ENCODE data around the gene ANKS1B.
A peak's percentile ranks its signal among the peaks of the same experiment; 100 is the strongest.

ANKS1B gene

DNA sequence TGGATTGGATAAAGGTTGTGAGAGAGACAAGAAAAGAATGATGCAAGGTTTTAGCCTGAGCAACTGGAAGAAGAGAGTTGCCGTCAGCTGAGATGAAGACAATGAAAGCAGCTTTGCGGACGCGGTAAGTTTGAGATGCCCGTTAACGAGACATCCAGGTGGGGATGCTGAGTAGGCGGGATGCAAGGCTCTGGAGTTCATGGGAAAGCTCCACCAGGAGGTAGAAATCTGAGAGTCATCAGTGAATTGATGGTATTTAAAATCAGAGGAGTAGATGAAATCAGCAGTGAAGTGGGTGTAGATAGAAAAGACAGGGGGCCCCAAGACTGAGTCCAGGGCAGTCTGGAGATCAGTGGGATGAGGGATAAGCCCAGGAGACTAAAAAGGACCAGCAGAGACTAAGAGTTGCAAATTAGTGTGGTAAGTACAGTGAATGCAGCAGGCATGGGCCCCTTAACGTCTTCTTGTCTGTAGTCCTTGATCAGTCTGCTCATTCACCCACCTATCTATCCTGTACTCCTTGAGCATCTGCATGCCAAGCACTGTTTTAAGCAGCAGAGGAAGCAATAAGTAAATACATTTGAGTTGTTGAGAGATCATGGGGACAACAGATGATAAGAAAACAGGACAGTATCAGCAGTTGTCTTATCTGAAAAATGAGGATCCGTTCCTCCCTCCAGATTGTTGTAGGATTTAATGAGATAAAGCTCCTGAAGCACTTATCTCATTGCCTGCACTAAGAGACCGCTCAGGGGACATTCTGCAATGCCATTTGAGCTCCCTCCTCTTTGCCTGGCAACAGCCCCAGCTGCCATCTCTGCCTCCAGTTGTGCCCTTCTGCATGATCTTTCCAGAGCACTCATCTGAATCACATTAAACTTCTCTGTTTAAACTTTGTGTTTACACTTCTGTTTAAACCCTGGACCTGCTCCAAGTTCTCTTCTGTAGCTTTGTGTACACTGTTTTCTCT lies 1248.1 kb downstream of the ANKS1B start:
- H3K4me1 ChIP-seq (ENCODE audit: control insufficient read depth, insufficient read depth, low read length): peaks cover 8% of the 10 kb centered on the region
- H3K9ac ChIP-seq (ENCODE audit: low read length): no peak overlapping the region
- H3K4me3 ChIP-seq (ENCODE audit: low read length): no peak overlapping the region
- no peaks in the 10 kb centered on the region for H3K9me3 ChIP-seq (ENCODE audit: control insufficient read depth, low read length)
- peak; percentile 62 for DNase-seq (ENCODE audit: low read depth)
- peaks cover 7% of the 10 kb centered on the region for H3K36me3 ChIP-seq (ENCODE audit: control insufficient read depth, insufficient read depth, low read length, severe bottlenecking)
- H3K27me3 ChIP-seq (replicated peaks; ENCODE audit: control insufficient read depth, insufficient read depth, low read length): no peaks in the 10 kb centered on the region

DNA sequence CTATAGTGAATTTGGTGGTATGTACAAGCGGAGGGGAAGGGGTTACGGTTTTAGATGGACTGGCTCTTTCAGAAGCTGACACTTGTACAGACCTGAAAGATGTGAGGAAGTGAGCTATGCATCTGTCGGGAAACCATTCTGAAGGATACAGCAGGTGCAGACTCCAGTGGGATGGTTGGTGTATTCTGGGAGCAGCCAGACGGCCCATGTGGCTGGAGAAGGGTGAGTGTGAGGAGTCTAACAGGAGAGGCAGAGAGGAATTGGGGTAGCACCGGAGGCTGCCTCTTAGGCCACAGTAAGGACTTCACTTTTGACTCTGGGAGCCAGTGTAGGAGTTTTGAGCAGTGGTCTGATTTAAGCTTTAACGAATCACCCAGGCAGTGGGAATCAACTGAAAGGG lies 1248.9 kb downstream of the ANKS1B start:
- Histone ChIP-seq H3K27me3 (replicated peaks; ENCODE audit: control insufficient read depth, insufficient read depth, low read length) (no peaks in the 10 kb centered on the region), H3K9ac (ENCODE audit: low read length) (no peak overlapping the region), H3K9me3 (ENCODE audit: control insufficient read depth, low read length) (no peaks in the 10 kb centered on the region), H3K4me1 (ENCODE audit: control insufficient read depth, insufficient read depth, low read length) (peaks cover 8% of the 10 kb centered on the region), H3K36me3 (ENCODE audit: control insufficient read depth, insufficient read depth, low read length, severe bottlenecking) (peaks cover 7% of the 10 kb centered on the region), H3K4me3 (ENCODE audit: low read length) (no peak overlapping the region)
- no peak for DNase-seq (ENCODE audit: low read depth)

DNA sequence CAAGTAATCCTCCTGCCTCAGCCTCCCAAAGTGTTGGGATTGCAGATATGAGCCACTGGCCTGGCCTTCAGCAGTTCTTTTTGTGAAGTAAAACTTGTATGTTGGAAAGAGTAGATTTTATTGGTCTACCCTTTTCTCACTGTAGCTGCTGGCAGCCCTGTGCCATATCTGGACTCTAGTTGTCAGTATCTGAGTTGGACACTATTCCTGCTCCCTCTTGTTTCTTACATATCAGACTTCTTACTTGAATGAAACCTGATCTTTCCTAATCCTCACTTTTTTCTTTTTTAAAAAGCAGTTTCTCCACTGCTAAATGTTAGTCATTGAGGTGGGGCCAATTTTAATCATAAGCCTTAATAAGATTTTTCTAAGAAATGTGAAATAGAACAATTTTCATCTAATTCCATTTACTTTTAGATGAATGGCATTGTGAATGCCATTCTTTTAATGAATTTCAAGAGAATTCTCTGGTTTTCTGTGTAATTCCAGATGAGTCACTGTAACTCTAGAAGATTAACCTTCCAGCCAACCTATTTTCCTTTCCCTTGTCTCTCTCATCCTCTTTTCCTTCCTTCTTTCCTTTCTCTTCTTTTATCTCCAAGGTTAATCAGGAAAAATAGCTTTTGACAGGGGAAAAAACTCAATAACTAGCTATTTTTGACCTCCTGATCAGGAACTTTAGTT lies 1250.9 kb downstream of the ANKS1B start:
- Histone ChIP-seq H3K36me3 (ENCODE audit: control insufficient read depth, insufficient read depth, low read length, severe bottlenecking) (peaks cover 21% of the 10 kb centered on the region), H3K4me1 (ENCODE audit: control insufficient read depth, insufficient read depth, low read length) (peaks cover 8% of the 10 kb centered on the region), H3K9me3 (ENCODE audit: control insufficient read depth, low read length) (no peaks in the 10 kb centered on the region), H3K27me3 (replicated peaks; ENCODE audit: control insufficient read depth, insufficient read depth, low read length) (no peaks in the 10 kb centered on the region), H3K9ac (ENCODE audit: low read length) (no peak overlapping the region), H3K4me3 (ENCODE audit: low read length) (no peak overlapping the region)
- peak; percentile 52 for DNase-seq (ENCODE audit: low read depth)

DNA sequence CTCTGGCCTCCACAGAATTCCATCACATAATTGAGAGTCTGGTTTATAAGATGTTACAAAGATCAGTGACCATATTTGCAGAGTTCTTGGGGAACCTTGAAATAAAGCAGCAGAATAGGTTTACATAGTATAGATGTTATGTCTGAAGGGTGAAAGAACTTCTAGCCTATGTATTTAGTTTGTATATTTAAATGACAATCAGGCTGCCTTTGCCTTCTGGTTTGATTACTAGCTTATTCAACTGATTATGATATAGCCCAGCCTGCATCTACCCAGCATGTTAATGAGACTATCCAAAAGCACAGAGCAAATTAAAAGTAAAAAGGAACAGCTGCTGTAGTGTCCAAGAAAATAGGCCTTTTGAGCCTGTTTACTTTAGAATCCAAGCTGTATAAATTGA lies 1254.3 kb downstream of the ANKS1B start:
- Histone ChIP-seq H3K9me3 (ENCODE audit: control insufficient read depth, low read length) (no peaks in the 10 kb centered on the region), H3K4me1 (ENCODE audit: control insufficient read depth, insufficient read depth, low read length) (peaks cover 11% of the 10 kb centered on the region), H3K36me3 (ENCODE audit: control insufficient read depth, insufficient read depth, low read length, severe bottlenecking) (peaks cover 29% of the 10 kb centered on the region), H3K27me3 (replicated peaks; ENCODE audit: control insufficient read depth, insufficient read depth, low read length) (no peaks in the 10 kb centered on the region), H3K9ac (ENCODE audit: low read length) (no peak overlapping the region), H3K4me3 (ENCODE audit: low read length) (no peak overlapping the region)
- no peak for DNase-seq (ENCODE audit: low read depth)

DNA sequence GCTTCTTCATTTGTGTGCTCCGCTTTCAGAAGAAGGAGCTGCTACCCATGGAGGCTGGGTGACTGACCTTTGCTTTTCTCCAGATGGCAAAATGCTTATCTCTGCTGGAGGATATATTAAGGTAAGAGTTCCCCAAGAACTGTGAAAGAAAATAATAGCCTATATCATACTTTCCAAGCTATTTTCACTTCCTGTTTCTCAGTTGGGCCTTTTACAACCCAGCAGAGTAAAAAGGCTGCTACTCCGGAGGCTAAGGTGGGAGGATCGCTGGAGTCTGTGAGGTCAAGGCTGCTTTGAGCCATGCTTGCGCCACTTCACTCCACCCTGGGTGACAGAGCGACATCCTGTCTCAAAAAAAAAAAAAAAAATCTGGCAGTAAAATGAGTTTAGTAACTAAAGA lies 1257.5 kb downstream of the ANKS1B start:
- Histone ChIP-seq H3K9ac (ENCODE audit: low read length) (no peak overlapping the region), H3K4me3 (ENCODE audit: low read length) (no peak overlapping the region), H3K27me3 (replicated peaks; ENCODE audit: control insufficient read depth, insufficient read depth, low read length) (no peaks in the 10 kb centered on the region), H3K9me3 (ENCODE audit: control insufficient read depth, low read length) (no peaks in the 10 kb centered on the region), H3K36me3 (ENCODE audit: control insufficient read depth, insufficient read depth, low read length, severe bottlenecking) (peaks cover 42% of the 10 kb centered on the region), H3K4me1 (ENCODE audit: control insufficient read depth, insufficient read depth, low read length) (peaks cover 6% of the 10 kb centered on the region)
- DNase-seq (ENCODE audit: low read depth): no peak

DNA sequence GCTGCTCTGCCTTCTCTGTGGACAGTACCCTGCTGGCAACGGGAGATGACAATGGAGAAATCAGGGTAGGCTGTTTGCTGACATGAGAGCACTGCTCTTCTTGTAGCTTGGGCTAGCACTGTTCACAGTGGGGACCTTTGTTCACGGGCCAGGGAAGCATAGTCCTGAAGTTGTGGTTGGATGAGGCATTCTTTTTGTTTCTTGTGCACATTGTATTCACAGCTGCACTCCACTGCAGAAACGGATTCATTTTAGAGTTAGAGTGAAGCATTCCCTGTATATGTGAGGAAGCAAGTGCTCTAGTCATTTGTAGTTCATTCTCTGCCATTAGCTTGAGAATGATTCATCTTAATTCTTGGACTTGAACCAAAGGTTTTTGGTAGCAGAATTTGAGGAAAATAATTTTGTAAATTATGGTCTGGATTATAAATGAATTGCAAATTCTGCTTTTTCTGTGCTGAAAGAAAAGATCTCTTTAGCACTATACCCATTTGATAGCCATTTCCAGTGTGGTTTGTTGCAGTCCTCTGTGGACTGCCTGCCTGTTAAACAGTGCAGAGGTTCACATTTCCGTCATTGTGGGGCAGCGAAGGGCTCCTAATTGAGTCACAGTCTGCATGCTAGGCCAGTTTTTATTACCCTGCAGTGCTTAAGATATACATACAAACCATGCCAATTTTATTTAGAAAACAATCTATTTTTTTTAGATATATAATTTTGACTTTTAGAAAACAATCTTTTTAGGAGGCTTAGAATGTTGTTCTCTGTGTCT lies 1259.1 kb downstream of the ANKS1B start:
- Histone ChIP-seq H3K9me3 (ENCODE audit: control insufficient read depth, low read length) (no peaks in the 10 kb centered on the region), H3K9ac (ENCODE audit: low read length) (no peak overlapping the region), H3K36me3 (ENCODE audit: control insufficient read depth, insufficient read depth, low read length, severe bottlenecking) (peaks cover 42% of the 10 kb centered on the region), H3K4me3 (ENCODE audit: low read length) (no peak overlapping the region), H3K27me3 (replicated peaks; ENCODE audit: control insufficient read depth, insufficient read depth, low read length) (no peaks in the 10 kb centered on the region), H3K4me1 (ENCODE audit: control insufficient read depth, insufficient read depth, low read length) (peaks cover 6% of the 10 kb centered on the region)
- peak; percentile 72 for DNase-seq (ENCODE audit: low read depth)

DNA sequence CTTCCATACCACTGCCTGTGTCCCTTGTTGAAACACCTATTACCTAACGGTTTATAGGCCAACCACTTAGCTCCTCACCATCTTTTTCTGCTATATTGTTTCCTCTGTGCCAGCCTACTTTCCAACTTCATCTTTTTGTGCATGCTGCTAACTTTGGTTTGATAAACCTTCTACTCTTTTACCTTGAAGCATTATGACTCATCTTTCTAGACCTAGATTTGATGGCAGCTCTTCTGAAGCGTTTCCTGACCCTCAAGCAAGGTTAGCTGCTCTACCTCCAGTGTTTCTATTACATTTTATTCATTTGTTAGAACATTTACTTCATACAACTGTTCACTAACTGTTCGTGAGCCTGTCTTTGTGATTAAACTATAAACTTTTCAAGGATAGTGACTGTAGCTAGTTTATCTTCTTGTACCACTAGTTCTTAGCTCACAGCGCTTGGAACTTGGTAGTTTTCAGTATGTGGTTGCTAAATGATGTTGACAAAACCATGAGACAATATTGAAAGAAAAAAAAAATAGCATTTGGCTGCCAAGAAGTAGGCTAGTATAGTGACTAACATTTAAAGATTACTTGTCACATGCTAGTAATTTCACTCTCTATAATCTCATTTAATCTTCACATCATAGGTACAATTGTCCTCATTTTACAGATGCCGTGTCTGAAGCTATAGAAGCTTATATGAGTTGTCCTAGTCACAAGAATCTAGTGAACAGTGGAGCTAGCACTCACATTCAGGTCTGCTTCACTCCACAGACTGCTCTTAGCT lies 1260.2 kb downstream of the ANKS1B start:
- Histone ChIP-seq H3K9ac (ENCODE audit: low read length) (no peak overlapping the region), H3K4me3 (ENCODE audit: low read length) (no peak overlapping the region), H3K36me3 (ENCODE audit: control insufficient read depth, insufficient read depth, low read length, severe bottlenecking) (peaks cover 36% of the 10 kb centered on the region), H3K9me3 (ENCODE audit: control insufficient read depth, low read length) (no peaks in the 10 kb centered on the region), H3K4me1 (ENCODE audit: control insufficient read depth, insufficient read depth, low read length) (peaks cover 6% of the 10 kb centered on the region), H3K27me3 (replicated peaks; ENCODE audit: control insufficient read depth, insufficient read depth, low read length) (no peaks in the 10 kb centered on the region)
- no peak for DNase-seq (ENCODE audit: low read depth)

DNA sequence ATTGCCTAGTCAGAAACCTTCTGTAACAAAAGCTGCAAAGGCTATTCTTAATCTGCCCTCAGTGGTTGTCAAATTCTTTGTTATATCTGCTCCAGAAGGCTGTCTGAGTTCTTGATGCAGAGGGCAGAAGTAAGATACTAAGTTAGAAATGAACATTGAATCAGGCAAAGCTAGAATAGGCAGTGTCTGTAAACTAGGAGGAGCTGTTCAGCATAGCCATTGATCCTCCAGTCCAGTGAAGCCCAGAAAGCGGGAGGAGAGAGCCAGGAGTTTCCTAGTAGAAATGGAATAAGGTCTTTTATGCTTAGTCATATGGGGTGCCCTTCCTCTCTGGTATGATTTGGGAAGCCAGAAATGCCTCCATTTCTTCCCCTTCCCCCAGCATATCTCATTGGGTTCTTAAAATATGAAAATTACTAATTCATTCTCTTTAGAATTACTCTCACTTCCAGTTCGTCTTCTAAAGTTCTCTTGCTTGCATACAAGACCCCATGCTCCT lies 1263.5 kb downstream of the ANKS1B start:
- no peak overlapping the region for H3K4me3 ChIP-seq (ENCODE audit: low read length)
- peaks cover 17% of the 10 kb centered on the region for H3K36me3 ChIP-seq (ENCODE audit: control insufficient read depth, insufficient read depth, low read length, severe bottlenecking)
- H3K4me1 ChIP-seq (ENCODE audit: control insufficient read depth, insufficient read depth, low read length): peaks cover 6% of the 10 kb centered on the region
- H3K27me3 ChIP-seq (replicated peaks; ENCODE audit: control insufficient read depth, insufficient read depth, low read length): no peaks in the 10 kb centered on the region
- H3K9ac ChIP-seq (ENCODE audit: low read length): no peak overlapping the region
- DNase-seq (ENCODE audit: low read depth): no peak
- H3K9me3 ChIP-seq (ENCODE audit: control insufficient read depth, low read length): no peaks in the 10 kb centered on the region

DNA sequence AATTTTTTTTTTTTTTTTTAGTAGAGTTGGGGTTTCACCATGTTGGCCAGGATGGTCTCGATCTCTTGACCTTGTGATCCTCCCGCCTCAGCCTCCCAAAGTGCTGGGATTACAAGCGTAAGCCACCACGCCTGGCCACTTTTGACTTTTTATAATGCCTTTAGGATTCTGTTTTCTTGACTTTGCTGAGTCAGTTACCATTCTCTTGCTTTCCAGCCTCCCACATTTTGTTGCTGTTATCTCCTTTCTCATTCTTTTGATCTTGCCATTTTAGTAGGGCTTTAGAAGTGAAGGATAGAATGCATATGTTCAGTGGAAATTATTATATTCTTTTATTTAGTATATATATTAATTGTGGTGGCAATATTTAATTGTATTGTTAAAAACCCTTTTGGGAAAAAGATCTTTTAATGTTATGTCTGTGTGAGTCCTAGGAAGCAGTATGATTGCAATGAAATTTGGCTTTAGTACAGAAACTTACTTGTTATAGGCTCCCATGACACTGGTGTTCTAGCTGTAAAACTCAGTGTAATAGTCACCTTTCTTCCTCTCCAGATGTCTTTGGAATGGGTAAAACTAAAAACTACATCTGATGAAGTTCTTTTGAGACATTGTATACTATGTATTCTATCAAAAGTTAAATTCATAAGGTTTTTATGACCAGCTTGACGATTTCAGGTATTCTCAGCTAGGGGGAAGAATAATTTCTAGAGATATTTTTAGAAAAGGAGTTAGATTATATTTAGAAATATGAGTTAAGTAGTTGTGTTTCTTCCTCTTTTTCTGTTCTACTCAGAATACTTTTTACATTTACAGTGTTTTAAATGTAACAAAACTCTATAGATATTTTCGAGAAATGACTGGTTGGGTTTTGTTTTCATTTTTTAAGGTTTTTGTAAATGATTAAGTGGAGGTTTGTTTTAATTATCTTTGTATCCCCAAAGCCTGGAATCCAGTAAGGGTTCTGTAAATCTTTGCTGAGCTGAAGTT lies 1264.9 kb downstream of the ANKS1B start:
- Histone ChIP-seq H3K4me3 (ENCODE audit: low read length) (no peak overlapping the region), H3K36me3 (ENCODE audit: control insufficient read depth, insufficient read depth, low read length, severe bottlenecking) (peaks cover 27% of the 10 kb centered on the region), H3K9ac (ENCODE audit: low read length) (no peak overlapping the region), H3K27me3 (replicated peaks; ENCODE audit: control insufficient read depth, insufficient read depth, low read length) (no peaks in the 10 kb centered on the region), H3K4me1 (ENCODE audit: control insufficient read depth, insufficient read depth, low read length) (no peaks in the 10 kb centered on the region), H3K9me3 (ENCODE audit: control insufficient read depth, low read length) (no peaks in the 10 kb centered on the region)
- no peak for DNase-seq (ENCODE audit: low read depth)

DNA sequence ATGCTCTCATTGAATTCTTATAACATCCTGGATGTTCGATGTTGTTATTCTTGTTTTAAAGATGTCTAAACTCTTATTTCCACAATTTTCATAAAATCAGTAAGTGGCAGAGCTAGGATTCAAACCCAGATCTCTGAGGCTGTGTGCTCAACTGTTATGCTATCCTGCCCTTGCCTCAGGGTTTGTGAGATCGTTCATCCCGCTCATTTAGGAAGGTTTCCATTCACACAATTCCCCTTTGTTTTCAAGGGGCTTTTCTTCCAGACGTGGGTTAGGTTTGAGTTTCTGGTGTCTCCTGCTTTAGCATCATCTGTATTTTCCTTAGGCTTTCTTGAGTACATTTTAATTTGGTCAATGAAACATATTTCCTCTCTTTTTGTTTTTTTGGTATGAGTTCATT lies 1270.3 kb downstream of the ANKS1B start:
- Histone ChIP-seq H3K36me3 (ENCODE audit: control insufficient read depth, insufficient read depth, low read length, severe bottlenecking) (peaks cover 31% of the 10 kb centered on the region), H3K9ac (ENCODE audit: low read length) (no peak overlapping the region), H3K4me3 (ENCODE audit: low read length) (no peak overlapping the region), H3K9me3 (ENCODE audit: control insufficient read depth, low read length) (no peaks in the 10 kb centered on the region), H3K4me1 (ENCODE audit: control insufficient read depth, insufficient read depth, low read length) (no peaks in the 10 kb centered on the region), H3K27me3 (replicated peaks; ENCODE audit: control insufficient read depth, insufficient read depth, low read length) (no peaks in the 10 kb centered on the region)
- DNase-seq (ENCODE audit: low read depth): no peak
